Iris pigment epithelial cell (primary cell): Measurements from ENCODE around the gene GALNT9.
A peak's percentile ranks its signal among the peaks of the same experiment; 100 is the strongest.
"Not testable (repeated sequence)": the region's sequence is repeated elsewhere in the genome, so short reads cannot be mapped to it uniquely, and the experiment has no call there.

Experiments
- DNase-seq: peaks from one replicate; pipeline ENCODE4 v3.0.0-alpha.2; 2011; ENCODE audit warnings: low read depth

GALNT9 gene

DNA sequence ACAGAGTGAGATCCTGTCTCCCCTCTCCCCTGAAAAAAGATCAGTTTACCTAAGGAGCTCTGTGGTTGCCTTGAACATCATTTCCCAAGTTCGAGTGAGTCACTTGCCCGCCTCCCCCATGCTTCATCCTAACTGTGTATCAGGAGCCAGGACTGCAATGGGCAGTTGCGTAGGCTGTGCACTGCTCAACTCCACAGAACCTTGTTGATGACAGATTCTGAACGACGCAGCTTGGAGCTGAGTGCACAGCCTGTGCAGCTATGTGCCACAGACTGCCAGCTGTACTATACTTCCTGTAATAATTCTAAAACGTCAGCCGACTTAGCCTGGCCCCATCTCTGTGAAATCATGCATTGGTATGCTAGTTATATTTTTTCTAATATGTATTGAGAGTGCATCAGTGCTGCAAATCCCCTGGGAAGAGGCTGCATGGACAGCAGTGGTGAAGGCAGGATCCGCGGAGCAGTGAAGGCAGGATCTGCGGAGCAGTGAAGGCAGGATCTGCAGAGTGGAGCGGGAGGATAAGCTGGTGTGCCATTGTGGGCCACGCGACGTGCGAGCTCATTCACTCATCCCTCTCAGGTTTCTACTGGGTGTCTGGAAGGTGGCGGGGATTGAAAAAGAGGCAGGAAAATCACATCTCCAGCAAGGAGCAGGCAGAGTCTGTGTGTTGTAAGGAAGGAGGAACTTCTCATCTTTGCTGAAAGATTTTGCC, 80.8 kb downstream of the GALNT9 start:
- peak; percentile 55 for DNase-seq

DNA sequence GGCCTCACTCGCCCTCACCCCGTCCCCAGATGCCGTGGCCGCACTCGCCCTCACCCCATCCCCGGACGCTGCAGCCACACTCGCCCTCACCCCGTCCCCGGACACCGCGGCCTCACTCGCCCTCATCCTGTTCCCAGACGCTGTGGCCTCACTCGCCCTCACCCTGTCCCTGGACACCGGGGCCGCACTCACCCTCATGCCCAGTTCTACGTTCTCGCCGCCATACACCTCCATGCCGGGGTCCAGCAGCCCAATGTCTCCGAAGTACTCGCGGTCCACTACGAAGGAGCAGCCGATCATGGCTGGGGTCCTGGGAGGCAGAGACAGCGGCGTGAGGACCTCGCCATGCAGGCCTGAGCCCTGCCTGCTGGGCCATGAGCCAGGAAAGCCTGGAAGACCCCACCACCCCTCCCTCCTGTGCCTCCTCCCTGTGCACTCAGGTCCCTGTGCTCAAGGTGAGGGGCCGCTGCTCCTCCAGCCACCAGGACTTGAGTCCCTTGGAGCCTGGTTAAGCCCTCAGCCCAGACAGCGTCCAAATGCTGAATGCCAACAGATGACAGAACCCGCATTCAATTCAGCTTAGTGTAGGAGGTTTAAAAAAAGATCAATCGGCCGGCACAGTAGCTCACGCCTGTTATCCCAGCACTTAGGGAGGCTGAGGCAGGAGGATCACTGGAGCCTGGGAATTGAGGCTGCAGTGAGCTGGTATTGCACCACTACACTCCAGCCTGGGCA, 81.5 kb downstream of the GALNT9 start:
- DNase-seq = no peak

DNA sequence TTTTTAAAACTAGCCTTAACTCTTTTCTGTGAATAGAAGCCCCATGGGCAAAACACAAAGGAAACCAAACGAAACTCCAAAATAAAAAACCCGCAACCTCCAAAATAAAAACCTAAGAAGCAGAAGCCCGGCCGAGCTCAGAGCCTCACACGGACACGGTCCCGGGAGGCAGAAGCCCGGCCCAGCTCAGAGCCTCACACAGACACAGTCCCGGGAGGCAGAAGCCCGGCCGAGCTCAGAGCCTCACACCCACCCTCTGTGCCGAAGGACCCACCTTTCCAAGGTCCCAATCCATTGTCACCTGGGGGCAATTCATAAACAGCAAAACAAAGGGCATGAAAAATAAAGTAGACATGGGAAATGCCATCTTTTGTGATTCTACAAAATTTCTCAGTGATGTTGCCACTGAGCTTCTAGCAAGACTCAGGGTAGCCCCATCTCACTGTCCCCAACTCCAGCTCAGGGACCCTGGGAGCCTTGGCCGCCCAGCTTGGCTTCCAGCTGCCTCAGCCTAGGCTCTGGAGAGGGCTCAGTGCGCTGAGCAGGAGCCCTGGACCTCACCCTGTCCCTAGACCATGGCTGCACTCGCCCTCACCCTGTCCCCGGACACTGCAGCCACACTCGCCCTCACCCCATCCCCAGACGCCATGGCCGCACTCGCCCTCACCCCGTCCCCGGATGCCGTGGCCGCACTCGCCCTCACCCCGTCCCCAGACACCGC, 82.2 kb downstream of the GALNT9 start:
- no peak for DNase-seq

DNA sequence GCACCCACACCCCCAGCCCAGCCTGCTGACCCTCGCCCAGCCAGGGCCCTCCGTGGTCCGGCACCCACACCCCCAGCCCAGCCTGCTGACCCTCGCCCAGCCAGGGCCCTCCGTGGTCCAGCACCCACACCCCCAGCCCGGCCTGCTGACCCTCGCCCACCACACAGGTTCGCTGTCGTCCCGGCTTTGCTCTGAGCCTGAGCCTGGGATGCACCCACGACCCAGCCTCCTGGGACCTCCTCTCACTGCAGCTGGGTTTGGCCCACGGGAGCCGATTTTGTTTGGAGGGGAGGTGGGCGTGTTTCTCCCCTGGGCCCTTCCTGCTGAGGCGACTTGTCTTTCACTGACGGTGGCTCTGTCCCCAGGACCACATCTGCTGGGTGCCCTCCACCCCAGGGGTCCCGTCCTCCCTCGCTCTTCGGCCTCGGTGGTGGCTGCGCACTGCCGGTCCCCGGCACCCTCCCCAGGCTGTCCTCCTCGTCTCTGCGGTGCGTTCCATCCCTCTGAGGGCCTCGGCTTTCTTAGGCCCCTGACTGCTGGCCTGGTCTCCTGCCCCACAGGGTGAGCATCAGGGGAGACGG, 83.8 kb downstream of the GALNT9 start:
- DNase-seq = no peak

DNA sequence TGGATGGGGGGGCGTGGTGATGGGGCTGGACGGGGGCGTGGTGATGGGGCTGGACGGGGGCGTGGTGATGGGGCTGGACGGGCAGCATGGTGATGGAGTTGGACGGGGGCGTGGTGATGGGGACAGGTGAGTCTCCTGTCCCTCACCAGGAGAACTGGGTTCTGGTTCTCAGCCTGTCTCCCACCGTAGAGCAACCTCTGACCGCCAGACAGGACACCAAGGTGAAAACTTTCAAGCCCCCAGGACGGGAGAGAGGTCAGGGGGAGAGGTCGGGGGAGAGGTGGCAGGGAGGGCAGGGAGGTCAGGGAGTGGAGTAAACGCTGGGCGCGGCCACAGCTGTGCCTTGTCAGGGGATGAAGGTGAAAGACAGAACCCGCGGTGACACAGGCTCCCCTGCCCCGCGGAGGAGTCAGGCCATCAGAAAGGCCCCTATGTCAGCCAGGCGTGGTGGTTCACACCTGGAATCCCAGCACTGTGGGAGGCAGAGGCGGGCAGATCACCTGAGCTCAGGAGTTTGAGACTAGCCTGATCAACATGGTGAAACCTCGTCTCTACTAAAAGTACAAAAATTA, 84.6 kb downstream of the GALNT9 start:
- DNase-seq = no peak

DNA sequence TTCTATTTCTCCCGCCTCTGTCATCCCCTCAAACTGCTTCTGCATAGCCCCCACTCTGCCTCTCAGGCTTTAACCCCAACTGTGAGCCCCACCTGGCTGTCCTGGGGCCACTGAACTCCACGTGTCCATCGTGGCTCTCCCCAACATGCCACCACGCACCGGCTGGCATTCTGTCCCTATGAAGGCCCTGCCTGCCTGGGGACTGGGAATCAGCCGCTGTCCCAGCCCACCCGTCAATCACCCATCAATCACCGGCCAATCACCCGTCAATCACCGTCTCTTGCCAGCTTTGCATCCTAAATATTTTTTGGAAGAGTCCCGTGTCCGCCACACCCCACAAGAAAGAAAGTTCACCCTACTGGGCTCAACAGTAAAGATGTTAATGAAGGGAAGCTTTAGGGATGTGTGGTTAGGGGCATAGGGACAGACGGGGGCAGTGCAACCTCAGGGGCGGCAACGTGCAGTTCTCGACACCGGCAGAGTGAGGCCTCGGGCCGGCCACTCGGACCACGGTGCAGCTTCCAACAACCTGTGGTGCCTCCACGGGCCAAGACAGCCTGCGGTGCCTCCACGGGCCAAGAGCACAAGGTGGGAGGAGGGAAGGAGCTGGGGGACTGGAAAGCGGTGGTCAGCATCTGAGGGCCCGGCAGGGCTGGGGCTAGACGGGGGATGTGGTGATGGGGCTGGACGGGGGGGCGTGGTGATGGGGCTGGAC, 85.6 kb downstream of the GALNT9 start:
- DNase-seq = no peak

DNA sequence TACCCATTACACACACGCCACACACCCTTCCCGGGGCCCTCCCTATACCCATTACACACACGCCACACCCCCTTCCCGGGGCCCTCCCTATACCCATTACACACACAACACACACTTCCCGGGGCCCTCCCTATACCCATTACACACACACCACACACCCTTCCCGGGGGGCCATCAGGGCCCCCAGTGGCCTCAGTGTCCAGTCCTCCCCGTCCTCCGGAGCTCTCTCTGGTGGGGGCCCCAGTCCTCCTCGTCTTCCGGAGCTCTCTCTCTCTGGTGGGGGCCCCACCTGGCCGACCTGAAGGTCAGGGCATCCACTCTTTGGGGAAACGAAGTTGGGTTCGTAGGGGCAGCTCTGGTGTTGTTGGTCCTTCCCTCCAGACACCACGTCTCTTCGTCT, 86.2 kb downstream of the GALNT9 start:
- not testable (repeated sequence) for DNase-seq

DNA sequence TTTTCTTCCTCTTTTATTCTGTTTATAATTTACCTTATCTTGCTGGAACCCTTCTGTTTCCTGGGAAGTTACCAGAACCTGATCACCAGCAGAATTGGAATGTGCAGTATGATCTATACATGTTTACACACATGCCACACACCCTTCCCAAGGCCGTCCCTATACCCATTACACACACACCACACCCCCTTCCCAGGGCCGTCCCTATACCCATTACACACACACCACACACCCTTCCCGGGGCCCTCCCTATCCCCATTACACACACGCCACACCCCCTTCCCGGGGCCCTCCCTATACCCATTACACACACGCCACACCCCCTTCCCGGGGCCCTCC, 88.8 kb downstream of the GALNT9 start:
- not testable (repeated sequence) for DNase-seq

DNA sequence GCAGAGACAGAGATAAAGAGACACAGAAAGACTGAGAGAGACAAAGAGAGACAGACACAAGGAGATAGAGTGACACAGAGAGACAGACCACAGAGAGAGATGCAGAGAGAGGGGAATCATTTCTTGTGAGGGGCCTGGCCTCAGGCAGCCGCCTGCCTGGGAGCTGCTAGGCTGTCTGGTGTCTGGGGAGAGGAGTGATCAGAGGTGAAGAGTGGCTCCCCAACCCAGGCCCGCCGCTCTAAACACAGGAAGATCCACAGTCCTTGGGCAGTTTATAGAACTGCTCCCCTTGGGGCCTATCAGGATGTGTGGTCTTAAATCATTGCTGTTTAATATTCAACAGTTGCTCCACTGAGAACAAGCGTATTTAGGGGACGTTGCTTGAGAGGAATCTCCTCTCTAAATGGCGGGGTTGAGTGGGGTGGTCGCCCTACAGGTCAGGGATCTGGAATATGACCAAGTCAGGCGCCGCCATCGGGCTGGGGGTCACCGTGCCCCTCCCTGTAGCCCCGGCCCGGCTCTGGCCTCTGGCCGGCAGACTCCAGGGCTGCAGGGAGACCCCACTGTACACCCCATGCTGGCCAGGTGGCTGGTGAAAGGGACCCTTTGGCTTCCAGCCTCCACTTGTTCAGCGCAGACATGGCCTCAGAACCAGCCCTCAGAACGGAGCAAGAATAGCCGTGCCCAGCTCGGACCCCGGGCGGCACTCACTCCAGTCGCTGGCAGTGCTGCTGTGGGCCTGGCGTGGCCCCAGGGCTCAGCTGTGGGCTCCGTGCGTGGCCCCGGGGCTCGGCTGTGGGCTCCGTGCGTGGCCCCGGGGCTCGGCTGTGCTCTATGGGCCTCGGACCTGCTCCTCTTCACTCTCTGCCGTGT, 89.4 kb downstream of the GALNT9 start:
- no peak for DNase-seq

DNA sequence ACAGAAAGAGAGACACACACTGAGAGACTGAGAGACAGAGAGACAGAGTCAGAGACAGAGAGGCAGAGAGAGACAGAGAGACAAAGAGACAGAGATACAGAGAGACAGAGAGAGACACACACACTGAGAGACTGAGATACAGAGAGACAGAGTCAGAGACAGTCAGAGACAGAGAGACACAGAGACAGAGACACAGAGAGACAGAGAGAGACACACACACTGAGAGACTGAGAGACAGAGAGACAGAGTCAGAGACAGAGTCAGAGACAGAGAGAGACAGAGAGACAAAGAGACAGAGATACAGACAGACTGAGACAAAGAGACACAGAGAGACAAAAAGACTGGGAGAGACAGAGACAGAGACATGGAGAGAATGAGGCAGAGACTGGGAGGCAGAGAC, 90.0 kb downstream of the GALNT9 start:
- DNase-seq = no peak

DNA sequence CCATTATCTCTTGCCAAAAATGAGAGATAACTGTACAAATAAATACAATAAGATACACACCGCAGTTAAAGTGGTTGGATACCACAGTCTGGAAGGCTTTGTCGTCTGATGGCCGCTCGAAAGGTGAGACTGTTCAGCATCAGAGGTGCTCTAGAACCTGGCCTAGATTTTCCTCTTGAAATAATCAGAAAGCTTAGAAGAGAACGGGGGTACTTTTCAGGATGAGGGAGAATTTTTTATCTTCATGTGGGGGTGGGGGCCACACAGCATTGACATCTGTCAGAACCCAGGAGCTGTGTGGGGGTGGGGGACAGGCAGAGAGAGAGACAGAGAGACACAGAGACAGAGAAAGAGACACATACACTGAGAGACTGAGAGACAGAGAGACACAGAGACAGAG, 90.5 kb downstream of the GALNT9 start:
- no peak for DNase-seq

DNA sequence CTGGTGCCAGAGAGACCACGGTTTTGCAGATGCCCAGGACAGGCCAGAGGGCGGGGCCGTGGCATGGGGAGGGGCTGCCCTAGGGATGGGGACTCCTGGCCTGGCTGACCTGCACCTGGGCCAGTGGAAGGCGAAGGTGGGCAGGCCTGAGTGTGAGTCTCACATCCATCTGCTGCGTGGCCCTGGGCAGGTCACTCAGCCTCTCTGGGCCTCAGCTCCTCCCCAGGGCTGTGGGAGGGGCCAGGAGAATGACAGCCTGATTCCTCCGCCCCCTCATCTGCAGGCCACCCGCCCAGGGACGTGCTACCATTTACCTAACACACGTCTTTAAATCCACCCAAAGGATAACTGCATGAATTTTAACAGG, 90.9 kb downstream of the GALNT9 start:
- DNase-seq = peak; percentile 7

DNA sequence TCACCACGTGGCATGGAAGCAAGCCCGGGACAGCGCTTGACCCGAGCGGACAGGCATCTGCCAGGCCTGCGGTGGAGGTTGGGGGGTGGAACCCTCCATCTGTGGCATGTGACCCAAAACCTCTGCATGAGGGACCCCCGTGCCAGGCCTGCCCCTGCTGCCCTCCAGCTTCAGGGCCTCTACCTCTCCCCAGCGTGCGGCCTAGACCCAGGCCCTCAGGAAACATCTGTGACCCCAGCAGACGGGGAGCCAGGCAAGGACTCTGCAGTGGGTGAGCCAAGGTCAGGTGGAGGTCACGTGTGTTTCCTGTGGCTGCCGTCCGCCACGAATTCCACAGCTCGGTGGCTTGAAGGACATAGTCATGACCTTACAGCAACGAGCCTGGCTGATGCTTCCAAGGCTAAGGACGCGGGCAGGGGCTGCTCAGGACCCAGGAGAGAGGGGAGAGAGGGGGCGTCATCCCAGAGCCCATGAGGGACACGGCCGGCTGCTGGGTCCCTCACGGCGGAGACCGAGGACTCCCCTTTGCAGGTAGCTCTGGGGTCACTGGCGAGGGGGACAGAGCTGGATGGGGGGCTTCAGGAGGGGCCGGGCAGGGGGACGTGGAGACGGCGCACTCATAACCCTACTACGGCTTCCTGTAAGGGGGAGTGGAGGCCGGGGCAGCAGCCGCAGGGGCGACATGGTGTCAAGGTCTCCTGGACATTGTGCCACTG, 91.5 kb downstream of the GALNT9 start:
- no peak for DNase-seq

DNA sequence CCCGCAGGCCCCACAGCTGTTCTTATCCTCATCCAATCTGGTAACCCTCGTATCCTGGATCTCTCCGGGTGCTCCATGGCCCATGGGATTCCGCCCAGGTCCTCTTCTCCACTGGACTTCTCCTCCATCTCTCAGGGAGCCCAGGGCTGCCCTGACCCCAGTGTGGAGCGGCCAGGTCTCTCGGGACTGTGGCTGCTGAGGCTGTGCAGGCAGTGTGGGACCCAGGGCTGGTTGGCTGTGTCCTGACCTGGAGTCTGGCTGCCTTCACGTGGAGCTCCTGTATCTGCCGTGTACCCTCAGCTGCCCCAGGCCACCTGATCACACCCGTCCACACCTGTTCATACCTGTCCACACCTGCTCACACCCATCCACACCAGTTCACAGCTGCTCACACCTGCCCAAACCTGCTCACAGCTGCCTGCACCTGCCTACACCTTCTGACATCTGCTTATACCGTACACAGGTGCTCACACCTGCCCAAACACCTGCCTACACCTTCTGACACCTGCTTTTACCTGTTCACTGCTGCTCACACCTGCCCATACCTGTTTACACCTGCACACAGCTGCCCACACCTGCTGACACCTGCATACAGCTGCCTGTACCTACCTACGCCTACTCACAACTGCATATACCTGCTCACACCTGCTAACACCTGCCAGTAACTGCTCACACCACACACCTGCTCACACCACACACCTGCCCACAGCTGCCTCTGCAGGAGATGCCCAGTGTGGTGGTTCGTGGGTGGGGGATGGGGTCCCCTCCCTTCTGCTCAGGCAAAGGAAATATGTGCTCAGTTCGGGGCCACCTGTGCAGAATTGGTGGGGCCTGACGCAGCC, 92.2 kb downstream of the GALNT9 start:
- DNase-seq = no peak

DNA sequence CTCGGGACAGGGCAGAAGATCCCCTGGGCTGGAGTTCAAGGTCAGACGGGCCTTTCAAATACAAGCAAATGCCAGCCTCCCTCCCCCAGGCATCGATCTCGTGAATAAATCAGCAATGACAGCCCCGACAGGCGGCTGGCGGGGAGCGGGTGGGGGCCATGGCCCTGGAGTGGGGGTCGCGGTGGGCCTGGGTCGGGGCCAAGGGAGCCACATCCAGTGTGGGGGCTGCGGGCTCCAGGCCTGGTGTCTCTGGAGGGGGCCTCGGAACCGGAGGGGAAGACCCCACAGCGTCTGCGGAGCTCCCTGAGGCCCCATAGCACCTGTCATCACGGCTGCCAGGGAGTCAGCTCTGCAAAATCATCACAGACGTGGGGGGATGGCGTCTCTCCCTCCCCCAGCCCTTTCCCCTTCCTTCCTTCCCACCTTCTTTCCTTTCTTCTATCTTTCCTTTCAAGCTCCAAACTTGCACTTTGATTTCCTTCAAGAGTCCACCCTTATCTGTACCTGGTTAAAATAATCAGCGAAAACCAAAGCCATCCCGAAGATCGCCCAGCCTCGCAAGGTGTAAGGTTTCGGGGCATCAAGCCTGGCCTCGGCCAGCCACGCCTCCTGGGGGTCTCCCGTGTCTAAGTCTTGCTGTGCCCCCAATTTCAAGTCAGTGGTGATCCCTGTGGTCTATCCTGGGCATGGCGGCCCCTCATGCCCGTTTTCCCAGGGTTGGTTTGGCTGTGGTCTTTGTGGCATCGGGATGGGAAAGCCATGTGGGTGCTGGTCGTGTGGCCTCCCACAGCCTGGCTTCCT, 93.1 kb downstream of the GALNT9 start:
- DNase-seq = no peak

DNA sequence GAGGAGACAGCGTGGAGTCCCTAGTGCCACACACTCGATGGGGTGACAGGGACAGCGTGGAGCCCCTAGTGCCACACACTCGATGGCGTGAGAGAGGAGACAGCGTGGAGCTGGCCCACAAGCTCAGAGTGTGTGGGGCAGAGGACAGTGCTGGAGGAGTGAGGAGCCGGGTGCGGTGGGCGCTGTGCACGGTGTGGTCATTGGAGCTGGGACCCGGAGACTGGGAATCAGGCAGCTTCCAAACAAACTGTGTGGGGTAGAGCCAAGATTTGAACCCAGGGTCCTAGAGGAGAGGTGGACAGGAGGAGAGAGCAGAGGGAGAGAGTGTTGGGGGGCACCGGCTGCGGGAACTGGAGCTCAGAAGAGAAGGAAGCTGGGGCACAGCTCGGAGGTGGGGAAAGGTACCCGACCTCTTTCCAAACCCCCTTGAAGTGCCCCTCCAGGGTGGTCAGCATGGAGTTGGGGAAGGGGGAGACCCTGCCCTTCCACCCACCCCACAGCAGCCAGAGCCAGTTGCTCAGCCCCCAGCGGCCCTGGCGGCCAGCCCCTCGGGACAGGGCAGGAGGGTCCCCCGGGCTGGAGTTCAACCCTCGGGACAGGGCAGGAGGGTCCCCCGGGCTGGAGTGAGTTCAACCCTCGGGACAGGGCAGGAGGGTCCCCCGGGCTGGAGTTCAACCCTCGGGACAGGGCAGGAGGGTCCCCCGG, 94.1 kb downstream of the GALNT9 start:
- DNase-seq = no peak

DNA sequence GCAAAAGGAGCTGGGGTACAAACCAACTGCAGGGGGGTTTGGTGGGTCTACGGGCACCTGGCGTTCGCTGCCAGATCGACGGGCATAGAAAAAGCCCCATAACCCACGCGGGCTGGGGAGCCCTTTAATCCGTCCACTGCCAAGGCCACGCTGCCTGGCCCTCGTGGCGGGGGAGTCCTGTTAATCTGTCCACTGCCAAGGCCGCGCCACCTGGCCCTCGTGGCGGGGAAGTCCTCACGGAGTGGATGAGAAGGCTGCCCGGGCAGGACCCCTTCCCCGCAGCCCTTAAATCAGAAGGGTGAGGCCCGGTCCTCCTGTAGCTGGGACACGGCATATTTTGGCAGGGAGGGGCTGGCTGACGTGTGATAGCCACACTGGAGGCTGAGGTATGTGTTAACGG, 99.0 kb downstream of the GALNT9 start:
- DNase-seq = no peak

DNA sequence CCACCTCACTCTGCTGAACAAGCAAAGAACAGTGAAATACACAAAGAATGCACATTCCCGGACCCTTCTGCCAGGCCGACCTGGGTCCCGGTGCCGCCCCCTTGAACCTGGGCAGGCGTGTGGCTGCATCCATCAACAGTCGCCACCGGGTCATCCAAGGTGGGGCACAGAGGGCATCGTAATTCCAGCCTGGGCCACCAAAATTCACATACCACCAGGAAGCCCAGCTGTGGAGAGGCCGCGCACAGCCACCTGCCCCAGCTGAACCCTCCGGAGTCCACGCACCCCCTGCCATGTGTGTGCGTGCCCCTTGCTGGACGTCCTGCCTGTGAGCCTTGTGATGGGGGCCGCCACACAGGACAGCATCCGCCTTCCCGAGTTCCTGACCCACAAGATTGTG, 99.5 kb downstream of the GALNT9 start:
- no peak for DNase-seq
